NB4 (cell line): Measurements from ENCODE around the gene STAT5B.

ENCODE experiments used
- DNase-seq: peaks from one replicate; pipeline ENCODE4 v3.0.0; 2010; ENCODE audit warnings: low read depth
- H3K4me3 ChIP-seq: one replicate; pipeline ENCODE4 v1.5.1; 2011; ENCODE audit warnings: mild to moderate bottlenecking, low read depth, low read length, moderate library complexity
- MAX ChIP-seq: IDR thresholded peaks from 2 replicates; pipeline ENCODE4 v1.6.1; 2011; ENCODE audit warnings: low read depth, low read length
- MYC ChIP-seq: IDR thresholded peaks from 2 replicates; pipeline ENCODE4 v1.6.1; 2011; ENCODE audit warnings: low read depth, low read length
- POLR2A ChIP-seq: IDR thresholded peaks from 2 replicates; pipeline ENCODE4 v1.6.1; 2011; ENCODE audit warnings: mild to moderate bottlenecking; ENCODE audit not compliant: insufficient read length; ENCODE audit errors: extremely low read depth
- TF ChIP-seq, protein P1 (sequence below): IDR thresholded peaks from one replicate; pipeline ENCODE4 v1.5.1; 2012; ENCODE audit warnings: low read depth, low read length

STAT5B gene

GRCh38 chr17:42272162-42272907 is 3.9 kb downstream of the STAT5B start:
- DNase-seq = no peak
- TF ChIP-seq, protein P1, sequence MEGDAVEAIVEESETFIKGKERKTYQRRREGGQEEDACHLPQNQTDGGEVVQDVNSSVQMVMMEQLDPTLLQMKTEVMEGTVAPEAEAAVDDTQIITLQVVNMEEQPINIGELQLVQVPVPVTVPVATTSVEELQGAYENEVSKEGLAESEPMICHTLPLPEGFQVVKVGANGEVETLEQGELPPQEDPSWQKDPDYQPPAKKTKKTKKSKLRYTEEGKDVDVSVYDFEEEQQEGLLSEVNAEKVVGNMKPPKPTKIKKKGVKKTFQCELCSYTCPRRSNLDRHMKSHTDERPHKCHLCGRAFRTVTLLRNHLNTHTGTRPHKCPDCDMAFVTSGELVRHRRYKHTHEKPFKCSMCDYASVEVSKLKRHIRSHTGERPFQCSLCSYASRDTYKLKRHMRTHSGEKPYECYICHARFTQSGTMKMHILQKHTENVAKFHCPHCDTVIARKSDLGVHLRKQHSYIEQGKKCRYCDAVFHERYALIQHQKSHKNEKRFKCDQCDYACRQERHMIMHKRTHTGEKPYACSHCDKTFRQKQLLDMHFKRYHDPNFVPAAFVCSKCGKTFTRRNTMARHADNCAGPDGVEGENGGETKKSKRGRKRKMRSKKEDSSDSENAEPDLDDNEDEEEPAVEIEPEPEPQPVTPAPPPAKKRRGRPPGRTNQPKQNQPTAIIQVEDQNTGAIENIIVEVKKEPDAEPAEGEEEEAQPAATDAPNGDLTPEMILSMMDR = no peak
- 0 out of 2 replicates have a peak, but pooled peaks have one; percentile 30 for TF ChIP-seq MAX
- no peak for TF ChIP-seq MYC
- no peak overlapping the region for H3K4me3 ChIP-seq

DNA sequence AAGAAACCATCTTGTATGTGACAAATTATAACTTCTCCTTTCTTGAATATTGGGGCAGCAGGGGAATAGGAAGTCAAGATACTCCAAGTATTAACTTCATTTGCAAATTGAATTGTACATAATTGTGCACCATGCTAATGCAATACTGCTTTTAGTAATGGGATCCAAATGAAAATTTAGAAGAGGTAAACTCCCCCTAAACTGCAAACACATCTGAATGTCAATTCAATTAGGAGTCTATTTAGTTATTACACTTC is 4.5 kb downstream of the STAT5B start:
- TF ChIP-seq MYC (no peak), MAX (no peak), POLR2A (no peak)
- TF ChIP-seq, protein P1 = no peak
- peak; percentile 23 for DNase-seq
- no peak overlapping the region for H3K4me3 ChIP-seq

DNA sequence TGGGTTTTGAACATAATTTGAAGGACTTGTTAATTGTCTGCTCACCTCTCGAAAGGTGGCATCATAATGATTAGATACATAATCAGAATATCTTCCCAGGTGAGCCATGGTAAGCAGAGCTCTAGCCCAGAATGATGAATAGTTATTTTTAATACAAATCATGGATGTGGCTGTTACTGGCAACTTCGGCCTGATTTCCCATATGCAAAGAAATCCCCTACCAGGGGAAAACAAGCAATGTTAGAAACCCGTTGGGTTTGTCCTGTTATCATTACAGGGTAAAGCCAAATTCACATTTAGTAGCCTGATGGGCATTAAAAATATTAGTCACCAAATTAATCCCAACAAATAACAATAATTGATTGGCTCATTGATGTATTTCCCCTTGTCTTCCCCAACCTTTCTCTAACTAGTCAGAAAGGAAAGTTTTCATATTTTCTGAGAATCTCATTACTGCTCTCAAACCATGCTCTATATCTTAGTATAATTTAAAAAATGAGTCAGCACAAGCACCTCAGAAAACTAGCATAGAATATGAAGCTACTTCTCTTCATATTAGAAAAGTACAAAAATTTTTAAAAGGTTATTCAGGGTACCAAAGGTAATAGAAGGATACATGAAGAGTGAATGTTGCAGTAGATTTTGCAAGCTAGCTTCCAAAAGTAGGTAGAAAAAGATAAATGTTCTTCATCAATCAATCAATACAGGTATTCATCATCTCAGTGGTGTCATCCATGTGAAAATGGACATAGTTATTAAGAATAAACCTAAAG is 5.0 kb downstream of the STAT5B start:
- no peak for DNase-seq
- TF ChIP-seq MYC (no peak), POLR2A (no peak), MAX (no peak)
- TF ChIP-seq, protein P1 = no peak
- H3K4me3 ChIP-seq = no peak overlapping the region

GRCh38 chr17:42270596-42270995 is 5.6 kb downstream of the STAT5B start:
- H3K4me3 ChIP-seq = no peak overlapping the region
- no peak for DNase-seq
- TF ChIP-seq POLR2A = no peak
- no peak for TF ChIP-seq MAX
- TF ChIP-seq, protein P1 = no peak
- TF ChIP-seq MYC = no peak

- no peak for DNase-seq
- H3K4me3 ChIP-seq = no peak overlapping the region
Measured at GRCh38 chr17:42270170-42270535, 6.0 kb downstream of the STAT5B start.

More at GRCh38 chr17:42270170-42270535, 6.0 kb downstream of the STAT5B start:
- TF ChIP-seq, protein P1 = no peak
- TF ChIP-seq MYC (no peak), MAX (no peak), POLR2A (no peak)
